ENCODE results near the gene TRMT10A.
"Not testable (repeated sequence)": the region's sequence is repeated elsewhere in the genome, so short reads cannot be mapped to it uniquely, and the experiment has no call there.

The TRMT10A gene

DNA sequence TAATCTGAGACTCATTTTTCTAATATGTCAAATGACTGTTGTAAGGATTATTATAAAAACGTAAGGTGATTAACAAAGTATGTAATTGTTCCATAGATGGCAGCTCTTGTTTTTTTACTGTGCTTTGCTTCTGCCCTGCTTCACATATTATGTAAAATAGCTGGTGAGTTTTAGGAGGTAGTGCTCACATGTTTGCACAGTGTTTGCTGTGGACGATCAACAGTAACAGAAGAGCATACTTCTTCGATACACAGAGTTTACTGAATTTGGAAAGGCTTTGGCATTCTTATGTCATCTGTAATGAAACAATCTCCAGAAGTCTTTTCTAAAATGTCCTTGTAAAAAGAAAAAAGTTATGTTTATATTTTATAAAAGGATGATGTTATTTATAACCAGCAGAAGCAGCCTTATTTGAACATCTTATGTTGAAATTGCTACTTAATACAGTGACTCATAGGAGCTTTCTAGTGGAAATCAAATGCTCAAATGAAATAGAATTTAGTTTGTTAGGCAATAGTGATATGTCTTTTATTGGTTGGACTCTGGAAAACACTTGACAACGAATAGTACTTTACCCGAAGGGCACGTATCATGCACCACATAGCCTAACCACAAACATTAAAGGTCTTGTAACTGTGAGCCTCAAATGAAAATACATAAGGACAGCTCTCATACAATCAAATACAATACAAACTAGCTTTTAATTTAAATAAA is 8.8 kb upstream of the TRMT10A start:
- intact Hi-C loops (cut with DNase I), result no loop called here
- DNase-seq, result no peak

DNA sequence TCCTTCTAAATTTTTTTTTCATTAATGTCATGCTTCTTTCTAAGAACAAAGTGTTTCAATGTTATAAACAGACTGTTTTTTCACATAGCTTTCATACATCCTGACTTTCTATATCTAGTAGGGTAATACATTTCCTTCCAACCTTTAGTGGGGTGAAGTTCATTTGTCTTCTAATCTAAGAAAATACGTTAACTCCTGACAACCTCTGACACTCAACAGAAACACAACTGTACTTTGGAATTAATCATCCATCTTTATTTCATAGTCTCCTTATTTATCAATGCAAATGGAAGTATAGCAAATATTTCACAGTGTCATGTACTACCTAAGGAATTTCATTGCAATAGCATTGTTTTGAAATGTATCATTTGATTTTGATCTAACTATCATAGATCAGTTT is 8.0 kb upstream of the TRMT10A start:
- no peak for DNase-seq
- intact Hi-C loops (cut with DNase I), result no loop called here

DNA sequence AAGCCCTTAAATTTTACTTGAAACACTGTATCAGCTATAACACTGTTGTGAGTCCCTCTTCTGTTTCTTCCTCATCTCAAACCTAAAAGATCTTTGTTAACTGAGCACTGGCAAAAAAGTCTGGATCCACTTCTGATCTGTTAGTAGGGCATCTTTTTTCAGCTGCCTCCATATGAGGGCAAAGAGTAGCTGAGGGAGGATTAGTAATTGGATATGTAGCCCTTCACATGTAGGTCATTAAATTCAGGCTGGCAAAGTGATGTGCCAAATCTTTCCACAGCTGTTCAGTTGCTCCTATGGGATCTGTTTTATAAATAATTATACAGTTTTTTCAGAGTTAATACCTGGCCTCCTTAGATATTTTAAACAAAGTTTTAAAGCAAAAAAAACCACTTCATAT is 1.1 kb upstream of the TRMT10A start:
- no peak for DNase-seq
- intact Hi-C loops (cut with DNase I), result loop anchor here (10.0 kb wide), 1 partner anchor 330 kb away; the partner anchor contains the start of gene LAMTOR3

DNA sequence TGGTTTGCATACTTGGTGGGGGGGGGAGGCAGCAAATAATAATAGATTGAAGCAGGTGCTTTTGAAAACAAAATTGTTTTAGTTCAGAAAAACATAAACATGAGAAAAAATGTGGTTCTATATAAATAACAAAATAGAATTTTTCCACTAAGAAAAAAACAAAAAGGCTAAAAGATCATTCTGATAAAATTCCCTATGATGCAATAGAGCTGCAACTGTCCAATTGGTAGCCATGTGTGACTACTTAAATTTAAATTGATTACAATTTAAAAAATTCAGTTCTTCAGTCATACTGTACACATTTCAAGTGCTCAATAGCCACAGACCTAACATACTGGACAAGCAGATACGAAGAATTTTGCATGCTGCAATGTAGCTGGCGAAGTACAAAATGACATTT is 11.0 kb downstream of the TRMT10A start:
- no peak for DNase-seq
- intact Hi-C loops (cut with DNase I), result no loop called here

DNA sequence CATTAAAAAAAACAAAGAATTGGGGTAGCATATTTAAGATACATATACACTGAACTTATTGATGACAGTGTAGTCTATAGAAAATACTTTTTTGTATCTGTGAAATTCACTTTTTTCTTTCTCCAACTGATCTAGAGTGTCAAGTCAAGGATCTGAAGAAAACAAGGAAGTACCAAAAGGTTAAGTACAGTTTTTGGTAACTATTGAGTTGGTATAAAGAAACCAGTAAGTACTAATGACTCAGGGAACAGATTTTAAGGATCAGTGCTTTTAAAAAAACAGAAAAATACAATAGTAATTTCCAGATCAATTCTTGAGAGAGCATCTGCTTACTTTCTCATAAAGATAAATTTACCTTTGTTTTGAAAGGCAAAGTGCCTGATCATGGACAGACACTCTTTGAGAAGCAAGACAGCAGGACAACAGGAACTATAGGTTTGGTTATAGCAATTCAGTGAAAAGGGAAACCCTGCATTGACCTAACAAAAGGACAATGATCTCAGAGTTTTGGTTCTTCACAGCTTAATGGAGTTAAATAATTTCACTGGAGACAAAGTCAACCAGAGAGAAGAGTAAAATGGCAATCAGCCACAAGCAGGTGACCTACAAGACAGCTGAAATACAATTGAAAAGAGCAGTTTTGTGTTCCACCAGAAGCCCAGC is 23.4 kb downstream of the TRMT10A start:
- intact Hi-C loops (cut with DNase I), result no loop called here
- DNase-seq, result no peak

DNA sequence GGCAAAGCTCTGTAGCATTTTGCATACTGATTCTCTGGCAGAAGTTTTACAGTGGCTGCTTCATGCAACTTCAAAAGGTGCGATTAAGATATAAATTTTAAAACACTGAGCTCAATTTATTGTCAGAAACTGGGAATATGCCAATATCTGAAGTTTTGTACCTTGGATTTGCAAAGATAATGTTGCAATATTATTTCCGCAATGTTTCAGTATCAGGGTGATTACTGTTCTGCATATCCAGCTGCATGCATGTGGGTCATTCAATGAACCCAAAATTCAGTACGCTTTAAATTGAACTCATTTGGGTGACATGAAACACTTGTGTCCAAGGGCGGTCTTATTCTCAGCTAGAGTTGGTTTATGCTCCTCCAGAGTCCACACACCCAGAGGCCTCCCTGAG is 26.2 kb downstream of the TRMT10A start:
- intact Hi-C loops (cut with DNase I), result no loop called here
- no peak for DNase-seq

DNA sequence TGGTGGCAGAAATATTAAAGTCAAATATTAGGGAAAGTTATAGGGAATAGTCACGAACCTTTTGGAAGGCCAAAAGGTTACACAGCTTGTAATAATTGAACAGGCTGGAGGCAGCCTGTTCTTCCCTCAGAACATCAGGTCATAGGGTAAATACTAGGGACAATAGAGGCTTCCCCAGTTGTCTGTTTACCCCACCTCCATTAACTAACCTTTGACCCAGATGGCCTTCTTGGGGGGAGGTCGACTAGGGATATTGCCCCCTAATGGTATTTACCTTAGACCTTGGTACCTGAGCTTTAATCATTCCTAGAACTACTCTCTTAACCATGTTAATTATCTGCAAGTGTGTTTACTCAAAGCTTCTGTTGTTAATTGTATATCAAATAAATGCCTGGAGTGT is 27.0 kb downstream of the TRMT10A start:
- intact Hi-C loops (cut with DNase I), result no loop called here
- DNase-seq, result no peak

DNA sequence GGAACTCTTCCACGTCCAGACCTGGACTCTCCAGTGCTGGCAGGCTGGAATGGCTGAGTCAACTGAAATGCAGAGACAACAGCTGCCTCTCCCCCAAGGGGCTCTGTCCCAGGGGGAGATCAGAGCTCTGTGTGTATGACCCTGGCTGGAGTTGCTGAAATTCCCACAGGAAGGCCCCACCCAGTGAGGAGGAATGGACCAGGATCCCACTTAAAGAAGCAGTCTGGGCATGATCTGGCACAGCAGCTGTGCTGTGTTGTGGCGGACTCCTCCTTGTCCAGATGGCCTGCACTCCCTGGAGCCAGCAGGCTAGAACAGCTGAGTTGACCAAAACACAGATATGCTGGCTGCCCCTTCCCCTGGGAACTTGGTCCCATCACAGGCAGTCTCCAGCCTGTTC is 27.6 kb downstream of the TRMT10A start:
- intact Hi-C loops (cut with DNase I), result no loop called here
- no peak for DNase-seq

DNA sequence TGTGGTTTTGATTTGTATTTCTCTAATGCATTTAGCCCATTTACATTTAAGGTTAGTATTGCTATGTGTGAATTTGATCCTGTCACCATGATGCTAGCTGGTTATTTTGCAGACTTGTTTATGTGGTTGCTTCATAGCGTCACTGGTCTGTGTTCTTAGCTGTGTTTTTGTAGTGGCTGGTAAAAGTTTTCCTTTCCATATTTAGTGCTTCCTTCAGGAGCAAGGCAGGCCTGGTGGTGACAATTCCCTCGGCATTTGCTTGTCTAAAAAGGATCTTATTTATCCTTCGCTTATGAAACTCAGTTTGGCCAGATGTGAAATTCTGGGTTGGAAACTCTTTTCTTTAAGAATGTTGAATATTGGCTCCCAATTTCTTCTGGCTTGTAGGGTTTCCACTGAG is 29.1 kb downstream of the TRMT10A start:
- DNase-seq; intact Hi-C loops (cut with DNase I): not testable (repeated sequence)

DNA sequence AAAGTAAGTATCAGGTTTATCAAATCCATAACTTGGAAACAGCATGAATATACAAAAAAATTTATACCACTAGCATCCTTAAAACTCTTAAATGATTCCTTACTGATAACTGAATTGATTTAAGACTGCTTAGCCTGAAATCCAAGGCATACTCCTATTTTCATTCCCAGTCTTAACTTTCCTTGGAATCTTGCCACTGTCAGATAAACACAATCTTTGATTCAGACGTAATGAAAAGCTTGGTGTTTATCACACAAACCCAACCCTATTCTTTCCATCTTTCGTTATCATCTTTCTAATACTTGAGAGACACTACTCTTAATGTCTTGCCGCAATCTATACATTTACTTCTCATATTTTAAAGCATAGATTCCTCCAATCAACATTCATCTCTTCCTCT is 33.9 kb downstream of the TRMT10A start:
- DNase-seq, result no peak
- intact Hi-C loops (cut with DNase I), result no loop called here

DNA sequence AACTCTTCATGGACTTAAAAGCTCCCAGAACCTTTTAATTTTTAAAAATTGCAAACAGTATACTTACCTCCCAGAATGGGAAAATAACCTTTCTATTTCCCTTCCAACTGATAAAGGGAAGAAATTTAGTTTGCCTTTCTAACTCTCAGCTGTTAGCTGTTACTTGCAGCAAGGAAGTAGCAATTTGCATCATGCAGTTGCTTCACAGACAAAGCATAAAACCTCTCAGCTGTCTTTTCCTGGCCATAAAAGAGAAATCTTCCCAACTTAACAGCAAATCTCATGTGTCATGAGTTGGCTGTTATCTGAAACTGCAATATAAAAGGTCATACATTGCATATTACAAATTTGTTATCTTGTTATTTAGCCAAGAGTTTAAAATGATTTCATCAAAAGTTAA is 34.6 kb downstream of the TRMT10A start:
- intact Hi-C loops (cut with DNase I), result no loop called here
- no peak for DNase-seq

DNA sequence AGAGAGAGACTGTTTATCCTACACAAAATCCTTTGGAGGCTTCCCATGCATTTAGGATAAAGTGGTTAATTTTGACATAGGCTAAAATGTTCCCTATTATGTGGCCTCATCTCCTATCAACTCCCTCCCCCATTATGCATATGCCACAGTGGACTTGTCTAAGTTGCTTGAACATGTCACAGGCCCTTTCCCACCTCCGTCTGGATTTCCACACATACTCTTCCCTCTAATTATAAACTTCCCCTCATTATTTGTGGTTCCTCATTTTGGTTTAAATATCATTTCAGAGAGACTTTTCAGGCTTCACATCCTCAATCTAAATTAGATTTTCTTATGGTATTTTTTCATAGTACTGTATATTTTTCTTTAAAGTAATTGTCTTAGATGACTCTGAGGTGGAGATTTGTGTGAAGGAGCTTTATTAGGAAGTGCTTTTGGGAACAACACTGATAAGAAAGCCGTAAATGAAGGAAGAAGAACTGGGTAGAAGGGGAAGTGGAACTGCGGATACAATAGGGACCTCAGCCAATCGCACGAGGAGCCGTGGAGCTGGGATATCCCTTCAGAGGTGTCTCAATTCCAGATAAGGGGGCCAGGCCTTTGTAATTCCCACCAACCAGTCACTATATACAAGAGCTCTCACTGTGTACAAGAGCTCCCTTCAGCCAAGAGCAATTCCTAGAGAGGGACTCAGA is 45.1 kb downstream of the TRMT10A start:
- DNase-seq, result no peak
- intact Hi-C loops (cut with DNase I), result no loop called here

DNA sequence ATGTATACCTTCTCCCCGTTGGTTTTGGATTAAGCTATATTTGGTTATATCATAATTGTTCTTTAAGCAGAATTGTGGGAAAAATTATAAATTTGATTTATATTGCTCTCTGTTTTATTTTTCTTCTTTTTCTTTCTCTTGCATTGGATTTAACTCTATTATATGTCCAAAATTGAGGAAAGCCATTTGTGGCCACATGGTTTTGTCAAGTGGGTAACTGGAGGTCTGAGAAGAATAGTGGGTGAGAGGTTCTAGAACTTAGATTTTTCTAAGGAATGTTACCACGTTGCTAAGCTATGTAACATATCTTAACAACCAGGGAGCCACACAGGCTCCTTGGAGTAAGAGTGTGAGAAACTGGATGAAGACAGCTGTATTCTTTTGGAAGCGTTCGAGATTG is 53.1 kb downstream of the TRMT10A start, which contains the start of gene C4orf17:
Gene C4orf17 (plus strand): TSS at position 301 of the 400 bp plus-strand sequence. CDS start 2,061 bp downstream, outside the sequence.
- DNase-seq, result no peak
- intact Hi-C loops (cut with DNase I), result no loop called here

DNA sequence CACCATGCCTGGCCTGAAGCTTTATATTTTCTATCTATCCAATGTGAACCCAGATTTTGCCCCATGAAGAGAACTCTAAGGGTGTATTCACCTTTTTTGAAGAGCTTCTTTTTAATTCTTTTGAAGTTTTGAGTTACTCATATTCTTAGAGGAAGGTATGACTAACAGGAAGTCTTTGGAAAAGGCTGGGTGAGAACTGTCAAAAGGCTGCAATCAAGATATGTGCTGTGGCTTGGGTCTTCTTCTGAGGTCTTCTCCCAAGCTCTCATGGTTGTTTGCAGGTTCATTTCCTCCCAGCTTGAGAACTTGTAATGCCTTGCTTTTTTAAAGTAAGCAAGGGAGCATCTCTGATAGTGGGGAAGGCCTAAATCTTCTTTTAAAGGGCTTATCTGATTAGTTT is 56.1 kb downstream of the TRMT10A start:
- DNase-seq, result no peak
- intact Hi-C loops (cut with DNase I), result no loop called here

DNA sequence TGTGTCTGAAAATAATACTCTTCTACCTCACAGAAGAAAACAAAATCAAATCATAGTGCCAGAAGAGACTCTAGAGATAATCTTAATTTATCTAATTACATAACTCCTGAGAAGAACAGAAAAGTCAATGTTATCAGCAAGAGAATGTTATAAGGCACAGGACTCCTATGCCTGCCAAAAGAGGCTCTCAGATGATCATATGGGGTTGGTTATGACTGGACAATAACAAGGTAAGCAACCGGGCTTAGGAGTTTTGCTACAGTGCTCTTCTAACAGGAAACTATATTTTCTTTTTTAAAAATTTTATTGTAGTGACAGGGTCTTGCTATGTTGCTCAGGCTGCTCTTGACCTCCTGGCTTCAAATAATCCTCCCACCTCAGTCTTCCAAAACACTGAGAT is 56.5 kb downstream of the TRMT10A start:
- no peak for DNase-seq
- intact Hi-C loops (cut with DNase I), result no loop called here

DNA sequence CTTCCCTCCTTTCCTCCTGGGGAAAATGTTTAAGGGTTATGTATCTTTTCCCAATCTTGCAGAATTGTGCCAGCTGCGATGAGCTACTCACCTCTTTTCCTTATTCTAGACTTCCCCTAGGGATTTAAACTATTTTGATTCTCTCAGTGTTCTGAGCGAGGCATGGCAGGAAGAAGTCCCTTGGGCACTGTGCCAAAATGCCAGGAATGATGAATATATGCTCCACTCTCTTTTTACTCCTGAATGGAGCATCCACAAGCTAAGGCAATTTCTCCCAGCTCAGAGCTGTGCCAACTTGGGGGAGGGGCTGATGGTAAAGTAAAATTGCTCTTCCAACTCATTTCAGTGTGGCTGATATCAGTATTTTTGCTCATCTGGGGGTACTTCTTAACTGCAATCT is 57.1 kb downstream of the TRMT10A start:
- intact Hi-C loops (cut with DNase I), result no loop called here
- no peak for DNase-seq

DNA sequence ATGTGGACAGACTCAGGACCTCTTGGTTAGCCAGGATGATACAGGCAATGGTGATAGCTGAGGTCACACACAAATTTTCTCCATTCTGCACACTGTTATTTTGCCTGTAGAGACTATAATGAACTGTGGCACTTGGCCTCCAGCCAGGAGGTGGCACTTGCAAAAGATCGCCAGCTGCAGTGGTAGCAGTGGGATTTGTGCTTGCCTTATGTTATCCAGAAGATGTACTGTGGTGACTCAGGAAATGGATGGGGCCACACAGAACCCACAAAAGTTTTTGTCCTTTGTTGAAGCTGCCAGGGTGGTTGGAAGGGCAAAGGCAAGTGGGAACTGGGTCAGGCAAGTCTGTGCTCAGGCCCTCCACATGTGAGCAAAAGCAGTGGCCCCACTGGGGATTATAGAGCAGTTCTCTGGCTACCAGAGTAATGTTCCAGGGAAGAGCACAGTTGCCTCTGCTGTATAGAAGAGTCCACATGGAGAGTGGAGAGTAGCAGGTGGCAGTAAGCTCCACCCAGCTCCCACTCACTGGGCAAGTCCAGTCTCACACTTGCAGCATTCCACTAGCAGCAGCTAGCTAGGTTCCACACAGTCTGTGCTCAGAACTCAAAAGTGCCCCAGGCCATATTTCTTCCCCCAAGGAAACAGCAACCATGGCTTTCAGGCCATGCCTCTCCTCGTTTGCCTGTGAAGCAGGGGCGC is 58.9 kb downstream of the TRMT10A start:
- intact Hi-C loops (cut with DNase I), result no loop called here
- no peak for DNase-seq
